ENCODE measurements around the gene CYP3A4. TPM values are rescaled to one million over a fixed set of nuclear protein-coding genes. Genes with fewer than 3 reads are reported as not detected.
A peak's percentile ranks its signal among the peaks of the same experiment; 100 is the strongest.
"Not testable (repeated sequence)": the region's sequence is repeated elsewhere in the genome, so short reads cannot be mapped to it uniquely, and the experiment has no call there.

CYP3A4 gene
- total RNA-seq, 1 donor from 2014 or later: not detected

DNA sequence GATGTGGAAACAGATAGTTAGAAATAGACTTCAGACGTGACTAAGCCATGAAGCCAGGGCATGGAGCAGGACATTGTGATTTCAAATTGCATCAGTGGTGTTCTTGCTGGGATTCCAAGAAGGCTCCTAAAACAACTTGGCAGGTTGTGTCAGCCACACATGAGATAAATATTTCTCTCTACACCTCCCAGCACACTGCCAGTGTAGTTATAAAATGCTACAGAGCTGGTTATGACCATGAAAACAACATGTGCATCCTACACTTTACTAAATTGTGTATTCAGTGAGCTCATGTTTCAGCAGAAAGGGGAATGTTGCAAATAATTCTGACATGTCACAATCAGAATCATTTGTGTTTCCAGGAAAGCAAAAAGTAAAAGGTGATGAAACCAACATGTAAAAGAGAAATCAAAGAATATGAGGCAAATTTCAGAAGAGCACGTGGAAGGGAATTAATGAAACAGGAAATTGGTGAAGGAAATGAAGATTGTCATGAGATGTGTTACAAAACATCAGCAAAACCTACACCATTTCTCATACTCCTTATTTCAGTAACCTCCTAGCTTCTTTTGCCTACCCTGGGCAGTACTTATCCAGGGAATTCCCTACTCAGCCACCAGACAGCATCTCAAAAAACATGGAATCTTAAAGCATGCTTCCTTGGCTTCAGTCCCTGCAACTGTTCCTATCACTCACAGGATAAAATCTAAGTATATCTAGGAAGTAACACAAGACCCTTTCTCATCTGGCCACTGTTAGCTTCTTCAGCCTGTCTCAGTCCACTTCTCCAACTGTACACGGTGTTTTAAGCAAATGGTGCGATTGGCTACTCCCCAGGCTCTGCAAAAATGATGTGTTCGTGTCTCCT lies 43.2 kb downstream of the CYP3A4 start:
- no peak for DNase-seq (ENCODE audit: low spot score)
- intact Hi-C loops (cut with micrococcal nuclease): loop anchor here (10.0 kb wide), 1 partner anchor 94 kb away; no protein-coding TSS in a partner anchor
- H3K27me3 Mint-ChIP-seq (ENCODE audit: low read depth): peaks cover 3% of the 10 kb centered on the region
- peaks cover 32% of the 10 kb centered on the region for H3K36me3 Mint-ChIP-seq (ENCODE audit: low read depth)
- no peak overlapping the region for H3K27ac Mint-ChIP-seq
- no peak overlapping the region for H3K4me3 Mint-ChIP-seq (ENCODE audit: low read depth)
- H3K9me3 Mint-ChIP-seq: peaks cover 9% of the 10 kb centered on the region
- H3K4me1 Mint-ChIP-seq (ENCODE audit: low read depth): peaks cover 8% of the 10 kb centered on the region

DNA sequence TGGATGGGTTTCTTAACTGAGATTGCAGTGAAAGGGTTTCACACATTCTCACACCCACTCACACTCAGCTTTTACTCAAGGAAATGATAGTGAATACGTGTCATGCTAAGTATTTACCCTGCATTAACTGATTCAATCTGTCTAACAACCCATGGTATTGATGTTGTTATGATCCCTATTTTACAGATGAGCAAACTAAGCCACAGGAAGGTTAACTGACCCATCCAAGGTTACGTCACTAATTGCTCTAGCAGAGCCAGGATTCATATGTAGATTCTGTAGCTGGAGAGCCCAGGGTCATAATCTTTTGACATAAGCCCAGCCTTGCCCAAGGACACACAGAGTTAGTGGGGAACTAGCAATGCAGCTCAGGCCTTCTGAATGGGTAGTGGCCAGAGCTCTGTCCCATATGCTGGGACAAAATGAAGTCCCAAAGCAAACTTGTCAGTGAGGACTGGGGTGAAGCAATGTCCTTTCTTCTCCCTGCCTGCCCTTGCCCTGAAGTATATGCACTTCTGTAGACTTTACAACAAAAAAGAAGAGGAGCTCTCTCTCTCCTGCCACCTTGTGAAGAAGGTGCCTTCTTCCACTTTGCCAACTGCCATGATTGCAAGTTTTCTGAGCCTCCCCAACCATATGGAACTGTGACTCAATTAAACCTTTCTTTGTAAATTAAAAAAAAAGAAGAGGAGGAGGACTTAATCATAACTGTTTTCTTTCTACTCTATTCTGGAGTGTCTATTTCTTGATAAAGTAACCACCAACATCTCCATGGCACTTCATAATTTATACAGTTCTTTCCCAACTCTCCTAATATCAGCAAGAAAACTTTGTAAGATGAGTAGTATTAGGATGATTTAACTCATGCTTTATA lies 44.0 kb downstream of the CYP3A4 start:
- H3K4me3 Mint-ChIP-seq (ENCODE audit: low read depth): no peak overlapping the region
- peaks cover 4% of the 10 kb centered on the region for H3K9me3 Mint-ChIP-seq
- H3K27ac Mint-ChIP-seq: peak overlapping the region; percentile 23
- intact Hi-C loops (cut with micrococcal nuclease): loop anchor here (10.0 kb wide), 1 partner anchor 95 kb away; no protein-coding TSS in a partner anchor
- H3K36me3 Mint-ChIP-seq (ENCODE audit: low read depth): peaks cover 32% of the 10 kb centered on the region
- DNase-seq (ENCODE audit: low spot score): no peak
- peaks cover 3% of the 10 kb centered on the region for H3K27me3 Mint-ChIP-seq (ENCODE audit: low read depth)
- peaks cover 8% of the 10 kb centered on the region for H3K4me1 Mint-ChIP-seq (ENCODE audit: low read depth)

DNA sequence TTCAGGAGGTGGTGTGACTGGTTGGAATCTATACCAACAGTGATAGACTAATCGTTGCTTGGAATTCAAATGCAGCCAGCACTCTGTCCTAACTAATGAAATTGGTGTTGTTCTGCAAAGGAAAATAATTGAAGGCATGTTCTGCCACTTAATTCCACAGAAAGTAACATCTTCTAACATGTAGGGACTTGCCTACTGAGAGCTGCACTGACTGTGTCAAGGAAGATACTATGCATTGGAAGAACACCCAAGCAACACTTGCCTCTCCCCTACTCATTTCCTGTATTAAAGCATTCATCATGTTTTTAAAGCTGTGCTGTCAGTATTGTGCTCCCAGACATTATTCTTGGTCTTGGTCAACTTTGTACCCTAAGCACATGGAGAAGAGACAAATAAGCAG lies 46.3 kb downstream of the CYP3A4 start:
- H3K4me3 Mint-ChIP-seq (ENCODE audit: low read depth): no peak overlapping the region
- no peaks in the 10 kb centered on the region for H3K27me3 Mint-ChIP-seq (ENCODE audit: low read depth)
- H3K4me1 Mint-ChIP-seq (ENCODE audit: low read depth): peaks cover 8% of the 10 kb centered on the region
- no peak for DNase-seq (ENCODE audit: low spot score)
- H3K9me3 Mint-ChIP-seq: peaks cover 4% of the 10 kb centered on the region
- intact Hi-C loops (cut with micrococcal nuclease): no loop called here
- no peak overlapping the region for H3K27ac Mint-ChIP-seq
- peaks cover 32% of the 10 kb centered on the region for H3K36me3 Mint-ChIP-seq (ENCODE audit: low read depth)

DNA sequence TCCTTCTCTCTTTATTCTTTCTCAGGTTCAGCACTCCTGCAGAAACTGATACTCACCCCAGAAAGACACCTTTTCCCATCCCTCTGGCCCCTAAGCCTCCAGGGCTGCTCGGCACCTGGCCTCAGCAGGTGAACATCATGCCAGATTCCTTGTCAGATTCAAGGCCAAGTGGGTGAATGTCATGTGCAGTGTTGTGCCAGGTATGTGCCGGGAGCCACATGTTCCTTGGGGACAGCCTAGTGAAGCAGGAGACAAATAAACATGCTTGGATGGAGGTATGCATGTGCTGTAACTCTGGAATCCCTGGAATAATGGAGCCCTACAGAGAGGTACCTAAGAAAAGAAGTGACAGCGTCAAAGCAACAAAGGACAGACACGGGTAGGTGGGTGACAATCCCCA lies 47.3 kb downstream of the CYP3A4 start:
- H3K27ac Mint-ChIP-seq; H3K4me3 Mint-ChIP-seq (ENCODE audit: low read depth); H3K9me3 Mint-ChIP-seq; H3K27me3 Mint-ChIP-seq (ENCODE audit: low read depth); DNase-seq (ENCODE audit: low spot score); intact Hi-C loops (cut with micrococcal nuclease): not testable (repeated sequence)
- peaks cover 11% of the 10 kb centered on the region for H3K4me1 Mint-ChIP-seq (ENCODE audit: low read depth)
- peaks cover 32% of the 10 kb centered on the region for H3K36me3 Mint-ChIP-seq (ENCODE audit: low read depth)

DNA sequence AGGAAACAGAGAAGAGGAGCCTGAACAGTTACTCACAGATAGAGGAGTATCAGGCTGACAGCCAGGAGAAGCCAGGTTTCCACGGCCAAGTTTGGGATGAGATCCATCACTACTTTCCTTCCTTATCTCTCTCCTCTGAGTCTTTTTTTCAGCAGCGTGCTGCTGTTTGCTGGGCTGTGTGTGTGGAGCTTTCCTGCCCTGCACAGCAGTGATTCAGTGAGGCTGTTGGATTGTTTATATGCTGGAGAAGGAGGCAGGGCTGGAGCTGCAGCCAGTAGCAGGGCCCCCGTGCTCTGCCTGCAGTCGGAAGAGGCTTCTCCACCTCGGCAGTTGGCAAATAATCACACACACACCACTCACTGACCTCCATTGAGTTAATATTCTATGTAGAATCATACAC lies 49.0 kb downstream of the CYP3A4 start, which contains the start of gene CYP3A7:
Gene CYP3A7 (minus strand): TSS at position 210 of the 400 bp plus-strand sequence. CDS start 103 bp downstream, at position 107.
- peaks cover 24% of the 10 kb centered on the region for H3K36me3 Mint-ChIP-seq (ENCODE audit: low read depth)
- H3K9me3 Mint-ChIP-seq: peaks cover under 1% of the 10 kb centered on the region
- no peak within 1 kb of the TSS for H3K27ac Mint-ChIP-seq
- H3K27me3 Mint-ChIP-seq (ENCODE audit: low read depth): no peaks in the 10 kb centered on the region
- DNase-seq (ENCODE audit: low spot score): no peak
- intact Hi-C loops (cut with micrococcal nuclease): no loop called here
- peaks cover 5% of the 10 kb centered on the region for H3K4me1 Mint-ChIP-seq (ENCODE audit: low read depth)
- no peak within 1 kb of the TSS for H3K4me3 Mint-ChIP-seq (ENCODE audit: low read depth)

DNA sequence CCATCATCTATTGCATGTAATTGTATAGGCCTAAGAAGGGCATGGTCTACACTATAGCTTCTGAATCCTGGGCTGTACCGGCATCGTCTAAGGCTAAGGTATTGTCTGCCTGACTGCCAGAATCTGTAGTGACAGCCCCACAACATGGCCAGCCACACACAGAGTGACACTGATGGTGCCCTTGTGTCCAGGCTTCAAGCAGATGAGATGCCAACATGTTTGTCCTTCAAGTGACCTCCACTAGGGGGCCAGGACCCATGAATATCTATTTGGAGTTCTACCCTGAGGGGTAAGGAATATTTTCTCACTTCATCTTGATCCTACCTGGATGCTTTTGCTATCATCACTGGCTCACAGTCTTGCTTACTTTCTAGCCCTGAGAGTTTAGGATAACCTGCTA lies 50.5 kb downstream of the CYP3A4 start:
- H3K27ac Mint-ChIP-seq: no peak overlapping the region
- H3K4me1 Mint-ChIP-seq (ENCODE audit: low read depth): peaks cover 5% of the 10 kb centered on the region
- no peak overlapping the region for H3K4me3 Mint-ChIP-seq (ENCODE audit: low read depth)
- H3K27me3 Mint-ChIP-seq (ENCODE audit: low read depth): no peaks in the 10 kb centered on the region
- DNase-seq (ENCODE audit: low spot score): no peak
- peaks cover 15% of the 10 kb centered on the region for H3K36me3 Mint-ChIP-seq (ENCODE audit: low read depth)
- intact Hi-C loops (cut with micrococcal nuclease): no loop called here
- no peaks in the 10 kb centered on the region for H3K9me3 Mint-ChIP-seq

DNA sequence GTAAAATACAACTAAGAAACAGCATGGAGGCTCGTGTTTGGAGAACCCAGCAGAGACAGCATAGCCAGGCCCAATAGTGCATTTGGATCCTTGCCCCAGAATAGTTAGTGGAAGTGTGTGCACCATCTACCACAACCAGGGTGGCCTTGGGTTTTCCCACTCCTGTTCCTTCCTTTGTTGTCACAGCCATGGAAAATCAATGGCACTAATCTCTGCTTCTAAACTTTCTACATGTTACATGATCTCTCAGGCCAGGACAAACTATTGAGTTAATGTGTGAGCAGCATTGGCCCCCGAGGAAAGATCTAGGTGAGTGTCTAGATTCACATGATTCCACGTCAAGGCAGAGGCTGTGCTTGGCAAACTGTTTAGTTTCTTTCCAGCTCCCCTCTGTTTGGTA lies 51.0 kb downstream of the CYP3A4 start:
- Mint-ChIP-seq H3K4me3 (ENCODE audit: low read depth) (no peak overlapping the region), H3K9me3 (no peaks in the 10 kb centered on the region), H3K27me3 (ENCODE audit: low read depth) (no peaks in the 10 kb centered on the region), H3K36me3 (ENCODE audit: low read depth) (peaks cover 13% of the 10 kb centered on the region), H3K27ac (no peak overlapping the region), H3K4me1 (ENCODE audit: low read depth) (peaks cover 5% of the 10 kb centered on the region)
- intact Hi-C loops (cut with micrococcal nuclease): no loop called here
- no peak for DNase-seq (ENCODE audit: low spot score)

DNA sequence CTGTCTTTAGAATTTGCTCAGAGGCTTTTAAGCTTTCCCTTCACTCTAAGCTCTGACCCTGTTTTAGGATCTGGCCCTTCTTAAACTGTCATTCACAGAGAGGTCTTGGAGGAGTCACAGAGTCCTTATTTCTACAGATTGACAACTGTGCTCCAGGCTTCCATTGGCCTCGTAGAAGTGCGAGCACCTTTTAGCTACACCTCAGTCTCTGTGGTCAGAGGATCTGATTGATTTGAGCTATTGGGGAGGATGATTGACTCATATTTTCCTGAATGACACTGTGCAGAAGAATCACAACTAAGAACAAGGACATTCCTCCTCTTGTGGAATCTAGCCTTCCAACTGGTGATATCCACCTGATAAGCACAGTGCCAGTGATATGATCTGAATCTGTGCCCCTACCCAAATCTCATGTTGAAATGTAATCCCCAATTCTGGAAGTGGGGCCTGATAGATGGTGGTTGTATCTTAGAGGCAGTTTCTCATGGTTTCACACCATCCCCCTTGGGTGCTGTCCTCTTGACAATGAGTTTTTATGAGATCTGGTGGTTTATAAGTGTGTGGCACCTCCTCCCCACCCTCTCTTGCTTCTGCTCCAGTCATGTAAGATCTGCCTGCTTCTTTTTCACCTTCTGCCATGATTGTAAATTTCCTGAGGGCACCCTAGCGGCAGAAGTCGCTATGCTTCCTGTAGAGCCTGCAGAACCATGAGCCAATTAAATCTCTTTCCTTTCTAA lies 52.2 kb downstream of the CYP3A4 start:
- intact Hi-C loops (cut with micrococcal nuclease): no loop called here

DNA sequence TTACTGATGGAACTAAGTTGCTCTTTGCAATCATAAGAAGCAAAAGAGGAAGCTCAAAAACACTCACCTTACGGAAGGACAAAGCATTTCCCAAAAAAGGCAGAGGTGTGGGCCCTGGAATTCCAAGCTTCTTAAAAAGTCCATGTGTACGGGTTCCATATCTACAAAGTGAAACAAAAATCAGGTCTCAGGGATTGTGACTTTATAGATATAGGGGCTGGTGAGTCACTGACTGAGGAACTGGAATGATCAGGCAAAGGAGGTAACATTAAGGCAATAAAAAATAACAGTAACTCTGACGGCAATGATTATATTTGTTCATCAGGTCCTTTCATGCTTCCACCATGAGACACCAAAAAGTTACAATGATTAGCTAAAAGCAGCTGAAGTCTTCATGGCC lies 53.0 kb downstream of the CYP3A4 start:
- H3K4me3 Mint-ChIP-seq (ENCODE audit: low read depth): no peak overlapping the region

More for the DNA sequence above, 52.2 kb downstream of the CYP3A4 start:
- no peak overlapping the region for H3K27ac Mint-ChIP-seq
- H3K27me3 Mint-ChIP-seq (ENCODE audit: low read depth): no peaks in the 10 kb centered on the region
- DNase-seq (ENCODE audit: low spot score): no peak
- H3K9me3 Mint-ChIP-seq: no peaks in the 10 kb centered on the region
- H3K36me3 Mint-ChIP-seq (ENCODE audit: low read depth): peaks cover 4% of the 10 kb centered on the region
- H3K4me3 Mint-ChIP-seq (ENCODE audit: low read depth): no peak overlapping the region
- peaks cover 3% of the 10 kb centered on the region for H3K4me1 Mint-ChIP-seq (ENCODE audit: low read depth)

DNA sequence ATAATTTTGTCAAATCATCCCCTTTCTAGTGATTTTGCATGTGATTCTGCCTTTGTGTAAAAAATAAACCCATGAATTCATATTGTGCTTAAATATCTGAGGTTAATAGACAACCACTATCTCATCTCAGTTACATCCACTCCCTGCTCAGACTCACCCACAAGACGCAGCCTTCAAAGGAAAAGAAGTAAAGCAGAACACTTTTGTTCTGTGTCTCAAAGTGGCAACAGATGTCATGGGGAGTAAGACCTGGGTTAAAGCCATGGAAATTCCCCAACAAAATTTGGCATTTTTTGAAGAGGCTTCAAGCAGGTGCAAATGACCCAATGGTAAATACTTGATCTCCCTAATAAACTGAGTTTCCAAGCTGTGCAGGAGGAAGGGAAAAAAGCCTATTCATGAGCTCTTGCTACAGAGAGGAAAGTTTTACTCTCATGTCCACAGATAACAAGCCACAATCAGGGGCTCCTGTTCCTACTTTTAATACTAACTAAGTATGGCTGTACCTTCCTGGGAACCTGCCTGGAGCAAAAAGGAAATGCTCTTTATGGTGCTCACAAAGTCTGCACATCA lies 53.7 kb downstream of the CYP3A4 start:
- H3K4me1 Mint-ChIP-seq (ENCODE audit: low read depth): peaks cover 3% of the 10 kb centered on the region

More for the DNA sequence above, 53.0 kb downstream of the CYP3A4 start:
- peaks cover 3% of the 10 kb centered on the region for H3K4me1 Mint-ChIP-seq (ENCODE audit: low read depth)
- DNase-seq (ENCODE audit: low spot score): no peak
- H3K27ac Mint-ChIP-seq: no peak overlapping the region
- H3K36me3 Mint-ChIP-seq (ENCODE audit: low read depth): no peaks in the 10 kb centered on the region
- no peaks in the 10 kb centered on the region for H3K9me3 Mint-ChIP-seq
- H3K27me3 Mint-ChIP-seq (ENCODE audit: low read depth): no peaks in the 10 kb centered on the region
- intact Hi-C loops (cut with micrococcal nuclease): no loop called here

DNA sequence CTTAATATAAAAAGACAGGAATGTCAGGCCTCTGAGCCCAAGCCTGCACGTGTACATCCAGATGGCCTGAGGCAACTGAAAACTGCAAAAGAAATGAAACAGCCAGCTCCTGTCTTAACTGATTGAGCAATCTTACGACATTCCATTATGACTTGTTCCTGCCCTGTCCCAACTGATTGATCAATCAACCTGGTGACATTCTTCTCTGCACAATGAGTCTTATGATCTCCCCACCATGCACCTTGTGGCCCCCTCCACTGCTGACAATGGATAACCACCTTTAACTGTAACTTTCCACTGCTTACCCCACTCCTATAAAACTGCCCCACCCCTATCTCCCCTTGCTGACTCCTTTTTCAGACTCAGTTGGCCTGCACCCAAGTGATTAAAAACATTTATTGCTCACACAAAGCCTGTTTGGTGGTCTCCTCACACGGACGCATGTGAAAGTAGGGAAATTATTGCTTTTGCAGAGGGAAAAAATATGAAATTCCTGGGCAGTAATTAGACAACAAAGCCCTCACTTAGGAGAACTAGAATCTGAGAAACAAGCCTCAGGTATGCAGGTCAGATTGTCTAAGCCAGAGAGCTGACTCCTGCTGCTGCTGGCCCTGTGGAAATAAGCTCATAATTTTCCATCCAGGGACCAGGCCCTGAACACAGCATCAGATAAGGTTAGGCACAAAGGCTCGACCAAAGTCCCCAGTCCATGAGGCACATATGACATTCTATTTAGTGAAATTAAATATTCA lies 54.3 kb downstream of the CYP3A4 start:
- no peak overlapping the region for H3K27ac Mint-ChIP-seq
- intact Hi-C loops (cut with micrococcal nuclease): no loop called here

More for the DNA sequence above, 53.7 kb downstream of the CYP3A4 start:
- Mint-ChIP-seq H3K27me3 (ENCODE audit: low read depth) (no peaks in the 10 kb centered on the region), H3K9me3 (no peaks in the 10 kb centered on the region), H3K36me3 (ENCODE audit: low read depth) (no peaks in the 10 kb centered on the region), H3K4me3 (ENCODE audit: low read depth) (no peak overlapping the region), H3K27ac (no peak overlapping the region)
- no peak for DNase-seq (ENCODE audit: low spot score)
- intact Hi-C loops (cut with micrococcal nuclease): no loop called here

More for the DNA sequence above, 54.3 kb downstream of the CYP3A4 start:
- H3K4me1 Mint-ChIP-seq (ENCODE audit: low read depth): peaks cover 3% of the 10 kb centered on the region
- DNase-seq (ENCODE audit: low spot score): no peak
- no peaks in the 10 kb centered on the region for H3K9me3 Mint-ChIP-seq
- H3K27me3 Mint-ChIP-seq (ENCODE audit: low read depth): no peaks in the 10 kb centered on the region
- H3K36me3 Mint-ChIP-seq (ENCODE audit: low read depth): no peaks in the 10 kb centered on the region
- no peak overlapping the region for H3K4me3 Mint-ChIP-seq (ENCODE audit: low read depth)

All from activated T-helper 2 cell treated with anti-CD3 and anti-CD28 coated beads, Interferon-gamma antibody, Interleukin-2, Interleukin-4, amounts not matched to agents 10 μg/mL and 5 μg/mL and 100 μg/mL, durations not matched to agents 14 hours and 24 hours and 36 hours (primary cell).